ENCODE data around the gene SLC25A1. TPM values are rescaled to one million over a fixed set of nuclear protein-coding genes. Genes with fewer than 3 reads are reported as not detected.

The SLC25A1 gene
- total RNA-seq, 1 experiment from 2014 or later, result 201 TPM

DNA sequence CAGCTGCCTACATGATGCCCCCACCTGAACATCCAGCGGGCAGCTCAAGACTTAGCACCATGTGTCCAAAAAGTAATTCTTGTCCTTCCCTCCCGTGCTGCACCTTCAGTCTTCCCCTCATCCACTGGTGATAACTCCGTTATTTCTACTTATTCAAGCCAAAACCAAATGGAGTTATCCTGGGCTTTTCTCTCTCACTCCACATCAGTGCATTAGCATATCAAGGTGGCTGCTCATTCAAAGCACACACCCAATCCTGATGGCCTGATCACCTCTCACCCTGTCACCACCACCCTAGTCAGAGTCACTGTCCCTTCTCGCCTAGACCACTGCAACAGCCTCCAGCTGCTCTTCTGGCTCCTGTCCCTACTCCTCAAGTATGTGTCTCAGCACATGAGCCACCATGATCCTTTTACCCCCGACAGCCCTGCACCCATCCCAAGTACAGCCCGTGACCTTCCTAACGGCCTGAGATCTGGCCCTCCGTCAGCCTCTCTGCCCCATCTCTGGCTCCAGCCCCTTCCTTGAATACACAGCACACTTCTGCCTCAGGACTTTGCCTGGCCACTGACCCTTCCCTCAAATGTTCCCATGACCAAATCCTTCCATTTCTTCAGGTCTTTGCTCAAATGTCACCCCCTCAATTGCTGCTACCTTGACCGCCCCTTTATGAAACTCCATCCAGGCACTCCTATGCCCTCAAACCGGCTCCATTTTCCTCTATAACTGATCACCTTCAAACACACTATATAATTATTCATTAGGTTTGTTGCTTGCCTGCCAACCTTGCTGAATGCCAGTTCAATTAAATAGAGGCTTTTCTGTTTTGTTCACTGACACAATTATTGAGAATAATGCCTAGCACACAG lies 19.7 kb upstream of the SLC25A1 start (continued):
- TF ChIP-seq, protein P1, sequence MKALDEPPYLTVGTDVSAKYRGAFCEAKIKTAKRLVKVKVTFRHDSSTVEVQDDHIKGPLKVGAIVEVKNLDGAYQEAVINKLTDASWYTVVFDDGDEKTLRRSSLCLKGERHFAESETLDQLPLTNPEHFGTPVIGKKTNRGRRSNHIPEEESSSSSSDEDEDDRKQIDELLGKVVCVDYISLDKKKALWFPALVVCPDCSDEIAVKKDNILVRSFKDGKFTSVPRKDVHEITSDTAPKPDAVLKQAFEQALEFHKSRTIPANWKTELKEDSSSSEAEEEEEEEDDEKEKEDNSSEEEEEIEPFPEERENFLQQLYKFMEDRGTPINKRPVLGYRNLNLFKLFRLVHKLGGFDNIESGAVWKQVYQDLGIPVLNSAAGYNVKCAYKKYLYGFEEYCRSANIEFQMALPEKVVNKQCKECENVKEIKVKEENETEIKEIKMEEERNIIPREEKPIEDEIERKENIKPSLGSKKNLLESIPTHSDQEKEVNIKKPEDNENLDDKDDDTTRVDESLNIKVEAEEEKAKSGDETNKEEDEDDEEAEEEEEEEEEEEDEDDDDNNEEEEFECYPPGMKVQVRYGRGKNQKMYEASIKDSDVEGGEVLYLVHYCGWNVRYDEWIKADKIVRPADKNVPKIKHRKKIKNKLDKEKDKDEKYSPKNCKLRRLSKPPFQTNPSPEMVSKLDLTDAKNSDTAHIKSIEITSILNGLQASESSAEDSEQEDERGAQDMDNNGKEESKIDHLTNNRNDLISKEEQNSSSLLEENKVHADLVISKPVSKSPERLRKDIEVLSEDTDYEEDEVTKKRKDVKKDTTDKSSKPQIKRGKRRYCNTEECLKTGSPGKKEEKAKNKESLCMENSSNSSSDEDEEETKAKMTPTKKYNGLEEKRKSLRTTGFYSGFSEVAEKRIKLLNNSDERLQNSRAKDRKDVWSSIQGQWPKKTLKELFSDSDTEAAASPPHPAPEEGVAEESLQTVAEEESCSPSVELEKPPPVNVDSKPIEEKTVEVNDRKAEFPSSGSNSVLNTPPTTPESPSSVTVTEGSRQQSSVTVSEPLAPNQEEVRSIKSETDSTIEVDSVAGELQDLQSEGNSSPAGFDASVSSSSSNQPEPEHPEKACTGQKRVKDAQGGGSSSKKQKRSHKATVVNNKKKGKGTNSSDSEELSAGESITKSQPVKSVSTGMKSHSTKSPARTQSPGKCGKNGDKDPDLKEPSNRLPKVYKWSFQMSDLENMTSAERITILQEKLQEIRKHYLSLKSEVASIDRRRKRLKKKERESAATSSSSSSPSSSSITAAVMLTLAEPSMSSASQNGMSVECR (CRISPR knock-in tag; IDR thresholded peaks at IDR 0.05; ENCODE audit: borderline replicate concordance), result no peak
- TF ChIP-seq, protein P2, sequence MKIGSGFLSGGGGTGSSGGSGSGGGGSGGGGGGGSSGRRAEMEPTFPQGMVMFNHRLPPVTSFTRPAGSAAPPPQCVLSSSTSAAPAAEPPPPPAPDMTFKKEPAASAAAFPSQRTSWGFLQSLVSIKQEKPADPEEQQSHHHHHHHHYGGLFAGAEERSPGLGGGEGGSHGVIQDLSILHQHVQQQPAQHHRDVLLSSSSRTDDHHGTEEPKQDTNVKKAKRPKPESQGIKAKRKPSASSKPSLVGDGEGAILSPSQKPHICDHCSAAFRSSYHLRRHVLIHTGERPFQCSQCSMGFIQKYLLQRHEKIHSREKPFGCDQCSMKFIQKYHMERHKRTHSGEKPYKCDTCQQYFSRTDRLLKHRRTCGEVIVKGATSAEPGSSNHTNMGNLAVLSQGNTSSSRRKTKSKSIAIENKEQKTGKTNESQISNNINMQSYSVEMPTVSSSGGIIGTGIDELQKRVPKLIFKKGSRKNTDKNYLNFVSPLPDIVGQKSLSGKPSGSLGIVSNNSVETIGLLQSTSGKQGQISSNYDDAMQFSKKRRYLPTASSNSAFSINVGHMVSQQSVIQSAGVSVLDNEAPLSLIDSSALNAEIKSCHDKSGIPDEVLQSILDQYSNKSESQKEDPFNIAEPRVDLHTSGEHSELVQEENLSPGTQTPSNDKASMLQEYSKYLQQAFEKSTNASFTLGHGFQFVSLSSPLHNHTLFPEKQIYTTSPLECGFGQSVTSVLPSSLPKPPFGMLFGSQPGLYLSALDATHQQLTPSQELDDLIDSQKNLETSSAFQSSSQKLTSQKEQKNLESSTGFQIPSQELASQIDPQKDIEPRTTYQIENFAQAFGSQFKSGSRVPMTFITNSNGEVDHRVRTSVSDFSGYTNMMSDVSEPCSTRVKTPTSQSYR (CRISPR knock-in tag; IDR thresholded peaks at IDR 0.05), result no peak
- TF ChIP-seq ZNF138 (CRISPR knock-in tag; conservative IDR thresholded peaks at IDR 0.05) (no peak), ZNF671 (CRISPR knock-in tag; IDR thresholded peaks at IDR 0.05) (no peak)

- no peak for DNase-seq (ENCODE audit: low spot score)
- H3K9me3 Mint-ChIP-seq, result peaks cover 5% of the 10 kb centered on the region; the same call in 1 of the 2 replicates
- peak overlapping the region; percentile 24; the same call in 1 of the 2 replicates for H3K27ac Mint-ChIP-seq
- no peaks in the 10 kb centered on the region for H3K27me3 Mint-ChIP-seq (ENCODE audit: low read depth)
- H3K4me3 Mint-ChIP-seq, result no peak overlapping the region
- no peaks in the 10 kb centered on the region for H3K4me1 Mint-ChIP-seq
- TF ChIP-seq ATF1 (CRISPR knock-in tag; IDR thresholded peaks at IDR 0.05) (no peak), NFYB (CRISPR knock-in tag; conservative IDR thresholded peaks at IDR 0.05; ENCODE audit: low read depth) (no peak), HMGA2 (CRISPR knock-in tag; IDR thresholded peaks at IDR 0.05) (no peak), JUN (CRISPR knock-in tag; IDR thresholded peaks at IDR 0.05) (no peak), ZNF396 (CRISPR knock-in tag; IDR thresholded peaks at IDR 0.05; ENCODE audit: borderline replicate concordance) (no peak), MXD4 (CRISPR knock-in tag; IDR thresholded peaks at IDR 0.05; ENCODE audit: borderline replicate concordance) (no peak), NR3C1 (CRISPR knock-in tag; conservative IDR thresholded peaks at IDR 0.05; ENCODE audit: low read depth) (no peak), SMAD3 (CRISPR knock-in tag; IDR thresholded peaks at IDR 0.05; ENCODE audit: borderline replicate concordance) (no peak), JAZF1 (CRISPR knock-in tag; IDR thresholded peaks at IDR 0.05) (no peak), OVOL2 (CRISPR knock-in tag; IDR thresholded peaks at IDR 0.05; ENCODE audit: borderline replicate concordance) (no peak), FOXK1 (CRISPR knock-in tag; IDR thresholded peaks at IDR 0.05) (no peak), CREB1 (CRISPR knock-in tag; IDR thresholded peaks at IDR 0.05) (no peak), USF2 (CRISPR knock-in tag; IDR thresholded peaks at IDR 0.05) (no peak), FOXP1 (CRISPR knock-in tag; IDR thresholded peaks at IDR 0.05; ENCODE audit: borderline replicate concordance) (no peak), TEAD4 (CRISPR knock-in tag; IDR thresholded peaks at IDR 0.05) (no peak)
- ChIA-PET CTCF (interaction anchor here (1.2 kb wide), 1 partner anchor 17 kb away, joined by 3 read pairs; no protein-coding TSS in a partner anchor), POLR2A (no interaction called here)
- no peak for ATAC-seq
- H3K36me3 Mint-ChIP-seq, result peaks cover 42% of the 10 kb centered on the region
These were observed 18.5 kb upstream of the SLC25A1 start for GRCh38 chr22:19196841-19197612.
